HG02642 (cell line): ENCODE data around the gene INSR.
"Not testable (repeated sequence)": the region's sequence is repeated elsewhere in the genome, so short reads cannot be mapped to it uniquely, and the experiment has no call there.

Source experiments
- ATAC-seq: cut with Tn5 transposase; IDR thresholded peaks from one replicate; pipeline ENCODE4 v1.9.1; 2021; ENCODE audit warnings: mild to moderate bottlenecking; ENCODE audit not compliant: unreplicated experiment, poor library complexity

The INSR gene

DNA sequence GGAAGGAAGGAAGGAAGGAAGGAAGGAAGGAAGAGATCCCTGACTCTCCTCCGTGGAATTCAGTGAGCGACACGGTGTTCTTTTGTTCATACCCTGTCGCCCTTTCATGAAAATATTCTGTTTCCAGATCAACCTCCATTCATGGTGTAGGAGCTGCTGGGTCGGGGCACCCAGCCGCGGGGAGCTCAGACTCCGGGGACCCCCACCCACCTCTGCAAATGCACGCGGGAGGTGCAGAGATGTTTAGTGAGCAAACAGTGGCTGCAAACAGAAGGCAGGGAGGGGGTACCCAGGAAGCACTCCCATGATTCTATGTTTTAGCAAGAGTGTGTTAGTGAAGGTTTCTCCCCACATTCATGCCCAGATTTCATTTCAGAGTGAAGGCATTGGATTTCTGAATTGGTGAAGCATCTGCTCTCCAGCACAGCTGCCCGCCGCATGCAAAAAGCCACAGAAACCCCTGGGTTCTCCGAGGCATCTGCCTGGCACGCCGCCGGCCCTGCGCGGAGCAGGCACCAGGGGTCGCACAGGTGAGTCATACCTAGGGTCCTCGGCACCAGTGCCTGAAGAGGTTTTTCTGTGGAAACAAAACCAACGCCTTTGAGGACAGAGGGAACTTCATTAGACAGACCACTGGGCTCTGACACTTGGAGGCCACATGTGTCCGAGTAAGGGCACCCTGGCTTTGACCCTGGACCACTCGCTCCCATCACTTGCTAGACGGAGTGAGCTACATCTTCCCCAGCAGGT lies 144.1 kb downstream of the INSR start:
- ATAC-seq: no peak

DNA sequence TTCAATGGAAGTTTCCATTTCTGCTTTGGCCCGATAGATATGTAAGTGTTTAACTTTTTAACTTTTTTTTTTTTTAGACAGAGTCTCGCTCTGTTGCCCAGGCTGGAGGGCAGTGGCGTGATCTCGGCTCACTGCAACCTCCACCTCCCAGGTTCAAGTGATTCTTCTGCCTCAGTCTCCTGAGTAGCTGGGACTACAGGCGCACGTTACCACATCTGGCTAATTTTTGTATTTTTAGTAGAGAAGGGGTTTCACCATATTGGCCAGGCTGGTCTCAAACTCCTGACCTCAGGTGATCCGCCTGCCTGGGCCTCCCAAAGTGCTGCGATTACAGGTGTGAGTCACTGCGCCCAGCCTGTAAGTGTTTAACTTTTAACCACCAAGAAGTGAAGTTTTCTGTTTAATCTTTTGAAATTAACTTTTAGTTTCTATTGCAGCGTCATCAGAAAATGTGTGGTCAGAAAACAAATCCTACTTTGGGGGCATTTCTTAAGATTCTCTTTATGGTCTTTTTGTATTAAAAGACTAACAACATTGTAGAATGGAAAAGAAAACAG lies 147.0 kb downstream of the INSR start:
- not testable (repeated sequence) for ATAC-seq

DNA sequence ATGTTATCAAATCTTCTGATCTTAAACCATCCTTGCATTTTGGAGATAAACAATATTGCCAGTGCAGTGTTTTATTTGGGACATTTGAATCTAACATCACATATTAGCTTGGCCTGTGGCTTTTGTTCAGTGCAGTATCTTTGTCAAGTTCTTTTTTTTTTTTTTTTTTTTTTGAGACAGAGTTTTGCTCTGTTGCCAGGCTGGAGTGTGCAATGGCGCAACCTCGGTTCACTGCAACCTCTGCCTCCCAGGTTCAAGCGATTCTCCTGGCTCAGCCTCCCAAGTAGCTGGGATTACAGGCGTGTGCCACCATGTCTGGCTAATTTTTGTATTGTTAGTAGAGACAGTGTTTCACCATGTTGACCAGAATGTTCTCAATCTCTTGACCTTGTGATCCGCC lies 148.1 kb downstream of the INSR start:
- not testable (repeated sequence) for ATAC-seq

DNA sequence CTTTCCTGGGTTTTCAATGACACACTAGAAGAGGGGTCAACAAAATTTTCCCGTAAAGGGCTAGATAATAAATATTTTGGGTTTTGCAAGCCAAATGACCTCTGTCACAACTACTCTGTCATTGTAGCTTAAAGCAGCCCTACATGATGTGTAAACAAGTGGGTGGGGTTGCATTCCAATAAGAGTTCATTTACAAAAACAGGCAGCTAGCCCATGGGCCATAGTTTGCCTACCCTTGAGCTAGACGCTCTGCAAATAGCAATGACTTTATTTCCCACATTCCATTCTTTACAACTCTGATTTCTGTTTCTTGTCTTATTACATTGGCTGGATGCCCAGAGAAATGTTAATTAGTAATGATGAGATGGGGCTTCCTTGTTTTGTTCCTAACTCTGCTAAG lies 148.7 kb downstream of the INSR start:
- ATAC-seq: no peak

DNA sequence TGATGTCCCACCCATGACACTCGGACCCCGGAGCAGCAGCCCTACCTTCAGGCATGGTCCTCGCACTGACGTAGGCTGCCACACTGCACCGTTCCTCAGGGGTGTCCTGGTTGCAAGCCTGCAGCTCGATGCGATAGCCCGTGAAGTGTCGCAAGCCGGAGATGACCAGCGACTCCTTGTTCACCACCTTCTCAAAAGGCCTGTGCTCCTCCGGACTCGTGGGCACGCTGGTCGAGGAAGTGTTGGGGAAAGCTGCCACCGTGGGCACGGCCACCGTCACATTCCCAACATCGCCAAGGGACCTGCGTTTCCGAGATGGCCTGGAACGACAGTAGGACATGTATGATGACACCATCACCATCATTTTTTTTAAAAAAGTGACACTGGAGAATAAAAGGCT lies 151.4 kb downstream of the INSR start:
- ATAC-seq: no peak

DNA sequence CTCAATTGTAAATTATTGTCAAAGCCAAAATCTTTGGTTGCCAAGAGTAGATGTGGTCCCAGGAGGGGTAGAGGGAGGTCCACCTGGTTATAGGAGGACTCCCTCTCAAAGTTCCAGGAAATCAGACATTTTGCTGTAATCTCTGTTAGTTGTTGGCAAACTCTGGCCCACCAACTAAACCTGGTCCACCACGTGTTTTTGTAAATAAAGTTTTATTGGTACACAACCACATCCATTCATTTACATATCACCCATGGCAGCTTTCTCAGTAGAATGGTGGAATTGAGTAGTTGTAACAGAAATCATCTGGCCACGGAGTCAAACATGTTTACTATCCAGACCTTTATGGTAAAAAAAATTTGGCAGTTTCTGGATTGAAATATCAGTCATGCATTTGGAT lies 154.1 kb downstream of the INSR start:
- ATAC-seq: no peak

DNA sequence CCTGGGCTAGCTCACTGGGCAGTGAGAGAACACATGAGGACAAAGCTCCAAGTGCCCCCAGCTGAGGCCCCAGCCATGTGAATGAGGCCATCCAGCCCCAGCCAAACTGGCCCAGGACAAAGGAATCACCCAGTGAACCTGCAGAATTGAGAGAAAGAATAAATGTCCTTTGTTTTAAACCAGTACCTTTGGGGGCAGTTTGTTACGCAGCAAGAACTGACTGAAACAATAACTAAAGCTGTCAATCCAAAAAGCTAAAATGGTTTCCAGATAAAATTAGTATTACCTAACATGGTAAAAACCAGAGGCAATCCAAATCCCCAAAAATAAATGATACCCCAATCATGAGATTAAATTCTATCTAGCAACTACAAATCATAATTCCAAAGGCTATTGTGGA lies 155.1 kb downstream of the INSR start:
- ATAC-seq: no peak

DNA sequence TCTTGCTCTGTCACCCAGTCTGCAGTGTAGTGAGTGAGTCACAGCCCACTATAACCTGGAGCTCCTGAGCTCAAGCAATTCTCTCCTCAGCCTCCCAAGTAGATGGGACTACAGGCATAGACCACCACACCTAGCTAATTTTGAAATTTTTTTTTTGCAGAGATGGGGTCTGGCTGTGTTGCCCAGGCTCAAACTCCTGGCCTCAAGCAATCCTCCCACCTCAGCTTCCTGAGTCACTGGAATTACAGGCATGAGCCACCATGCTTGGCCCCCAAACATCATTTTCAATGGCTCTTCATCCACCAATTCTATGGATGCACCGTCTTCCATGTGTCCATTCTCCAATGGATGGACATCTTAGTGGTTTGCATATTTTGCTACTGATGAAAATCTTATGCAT lies 155.8 kb downstream of the INSR start:
- ATAC-seq: no peak

DNA sequence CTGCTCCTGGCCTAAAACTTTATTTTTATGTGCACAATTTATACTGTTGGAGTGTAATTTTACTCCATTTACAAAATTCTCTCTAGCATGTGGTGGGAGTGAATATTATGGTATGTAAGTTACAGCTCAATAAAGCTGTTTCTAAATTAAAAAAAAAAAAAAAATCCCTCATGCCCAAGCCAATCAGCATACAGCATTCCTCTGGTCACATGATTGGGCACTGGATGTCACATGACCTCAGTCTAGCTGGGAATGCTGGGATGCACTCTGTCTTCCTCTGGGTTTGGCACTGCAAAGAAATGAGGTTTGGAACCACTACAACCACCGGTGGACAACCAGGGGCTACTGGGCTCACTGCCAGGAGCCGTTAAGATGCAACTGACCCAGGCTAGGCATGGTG lies 157.1 kb downstream of the INSR start:
- no peak for ATAC-seq

DNA sequence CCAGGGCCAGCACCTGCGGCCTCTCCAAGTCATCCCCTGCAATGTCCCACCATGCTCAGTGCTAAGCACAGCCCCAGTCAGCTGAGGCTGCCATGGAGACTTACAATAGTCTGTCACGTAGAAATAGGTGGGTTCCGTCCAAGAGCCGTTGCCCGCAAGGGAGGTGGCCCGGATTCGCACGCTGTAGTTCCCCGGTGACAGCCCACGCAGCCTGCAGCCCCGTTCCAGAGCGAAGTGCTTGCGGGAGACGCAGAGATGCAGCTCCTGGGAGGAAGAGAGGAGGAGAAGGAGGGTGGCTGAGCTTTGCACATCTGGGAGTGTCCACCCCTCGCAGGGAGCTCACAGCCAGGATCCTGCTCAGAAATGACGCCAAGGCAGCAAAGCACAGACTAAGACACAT lies 162.2 kb downstream of the INSR start:
- ATAC-seq: no peak

DNA sequence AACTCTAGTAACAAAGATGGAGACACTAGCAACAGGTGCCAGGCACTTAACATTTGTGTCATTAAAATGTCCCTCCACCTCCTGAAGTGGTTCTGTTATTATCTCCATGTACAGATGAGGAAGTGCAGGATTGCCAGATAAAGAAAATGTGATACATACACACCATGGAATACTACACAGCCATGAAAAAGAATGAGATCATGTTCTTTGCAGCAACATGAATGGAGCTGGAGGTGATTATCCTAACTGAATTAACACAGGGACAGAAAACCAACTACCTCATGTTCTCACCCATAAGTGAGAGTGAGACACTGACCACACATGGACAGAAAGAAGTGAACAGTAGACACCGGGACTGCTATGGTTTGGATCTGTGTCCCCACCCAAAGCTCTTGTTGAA lies 164.2 kb downstream of the INSR start:
- no peak for ATAC-seq

DNA sequence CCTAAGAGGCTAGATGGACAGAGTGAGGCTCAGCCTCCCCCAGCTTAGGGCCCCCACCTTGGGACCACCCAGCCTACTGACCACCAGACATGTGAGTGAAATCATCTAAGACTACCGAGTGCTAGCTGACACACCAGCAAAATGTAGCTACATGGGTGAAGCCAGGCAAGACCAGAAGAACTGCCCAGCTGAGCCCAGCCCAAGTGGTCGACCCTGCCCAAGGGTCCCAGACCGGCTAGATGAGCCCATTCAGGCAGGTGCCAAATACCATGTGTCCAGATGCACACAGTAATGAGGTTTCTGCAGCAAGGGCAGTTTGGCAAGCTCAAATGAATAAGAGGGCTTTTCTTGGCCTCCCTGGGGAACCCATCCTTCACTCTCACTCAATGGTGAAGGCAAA lies 168.1 kb downstream of the INSR start:
- no peak for ATAC-seq

DNA sequence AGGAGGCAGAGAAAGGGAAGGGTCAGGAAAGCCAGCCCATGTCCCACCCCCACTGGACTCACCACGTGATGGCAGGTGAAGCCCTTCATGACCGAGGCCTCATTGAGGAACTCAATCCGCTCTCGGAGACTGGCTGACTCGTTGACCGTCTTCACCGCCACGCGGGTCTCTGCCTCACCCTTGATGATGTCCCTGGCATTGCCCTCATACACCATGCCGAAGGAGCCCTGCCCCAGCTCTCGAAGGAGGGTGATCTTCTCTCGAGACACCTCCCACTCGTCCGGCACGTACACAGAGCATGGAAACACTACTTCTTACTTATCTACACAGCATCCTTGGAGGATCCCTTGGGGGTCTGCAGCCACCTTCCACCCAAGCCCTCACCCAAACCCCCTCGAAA lies 169.0 kb downstream of the INSR start:
- no peak for ATAC-seq

DNA sequence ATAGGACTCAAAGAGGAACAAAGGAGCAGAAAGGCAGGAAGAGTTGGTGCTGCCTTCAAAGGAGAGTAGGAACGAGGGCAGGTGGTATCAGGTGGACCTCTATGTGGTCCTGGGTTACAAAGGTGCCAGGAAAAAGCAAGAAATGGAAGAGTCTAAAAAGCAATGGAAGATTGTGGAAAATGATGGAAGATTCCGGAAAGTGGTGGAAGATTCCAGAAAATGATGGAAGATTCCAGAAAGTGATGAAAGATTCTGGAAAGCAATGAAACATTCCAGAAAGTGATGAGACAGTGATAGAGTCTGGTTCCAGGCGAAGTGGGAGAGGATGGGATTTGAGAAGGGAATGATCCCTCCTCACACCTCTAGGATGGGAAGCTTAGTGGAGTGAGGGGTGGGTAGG lies 169.4 kb downstream of the INSR start:
- no peak for ATAC-seq

DNA sequence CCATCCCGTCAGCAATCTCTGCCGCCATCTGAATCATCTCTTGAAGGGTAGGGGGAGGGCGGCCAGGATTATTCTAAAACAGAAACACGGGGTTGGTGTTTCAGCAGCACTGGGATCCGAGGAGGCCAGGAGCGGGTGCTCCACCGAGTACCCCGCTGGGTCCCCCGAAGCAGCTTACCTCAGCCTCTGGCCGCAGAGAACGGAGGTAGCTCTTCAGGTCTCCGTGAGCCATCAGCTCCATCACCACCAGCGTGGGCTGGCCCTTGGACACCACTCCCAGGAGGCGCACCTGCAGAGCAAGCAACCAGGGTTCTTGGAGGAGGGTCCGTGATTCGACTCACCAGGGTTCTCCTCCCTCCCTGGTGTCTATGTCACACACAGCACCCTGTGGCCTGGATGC lies 171.5 kb downstream of the INSR start:
- ATAC-seq: no peak

DNA sequence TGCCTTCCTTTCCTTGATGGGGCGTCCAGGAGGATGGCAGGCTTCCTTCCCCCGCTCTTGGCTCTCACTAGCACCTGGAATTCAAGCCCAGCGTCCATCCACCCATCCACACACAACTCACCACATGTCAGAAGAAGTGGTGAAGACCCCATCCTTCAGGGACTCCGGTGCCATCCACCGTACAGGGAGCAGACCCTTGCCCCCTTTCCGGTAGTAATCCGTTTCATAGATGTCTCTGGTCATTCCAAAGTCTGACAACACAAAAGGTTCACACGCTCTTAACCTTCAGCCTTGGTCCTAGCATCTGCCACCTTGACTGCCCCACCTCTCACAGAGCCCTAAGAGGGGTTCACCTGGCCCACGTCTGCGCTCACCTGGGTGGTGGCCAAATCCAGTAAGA lies 173.7 kb downstream of the INSR start:
- no peak for ATAC-seq

DNA sequence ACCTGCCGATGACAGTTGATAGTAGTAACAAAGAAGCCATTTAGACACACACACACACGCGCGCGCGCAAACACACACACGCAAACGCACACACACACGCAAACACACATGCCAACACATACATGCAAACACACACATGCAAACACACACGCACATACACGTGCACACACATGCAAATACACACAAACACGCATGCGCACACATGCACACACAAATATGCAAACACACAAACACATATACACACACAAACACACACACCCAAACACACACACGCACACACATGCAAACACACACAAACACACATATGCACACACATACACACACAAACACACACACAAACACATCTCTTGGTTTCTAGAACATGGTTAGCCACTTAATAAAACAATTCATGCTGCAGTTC lies 174.6 kb downstream of the INSR start:
- no peak for ATAC-seq

DNA sequence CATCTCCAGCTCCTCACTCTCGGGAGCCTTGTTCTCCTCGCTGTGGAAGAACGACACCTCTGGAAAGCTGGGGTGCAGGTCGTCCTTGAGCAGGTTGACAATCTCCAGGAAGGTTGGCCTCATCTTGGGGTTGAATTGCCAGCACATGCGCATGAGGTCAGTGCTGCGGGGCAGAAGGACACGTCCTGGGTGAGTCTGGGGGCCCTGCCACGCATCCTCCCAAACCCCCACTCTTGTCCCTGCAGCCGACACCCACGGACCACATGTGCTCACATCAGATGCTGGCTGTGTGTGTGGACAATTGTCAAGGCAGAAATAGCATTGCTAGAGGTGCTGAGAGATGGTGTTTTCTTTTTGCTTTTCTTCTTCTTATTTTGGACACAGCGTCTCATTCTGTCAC lies 177.0 kb downstream of the INSR start:
- ATAC-seq: no peak

DNA sequence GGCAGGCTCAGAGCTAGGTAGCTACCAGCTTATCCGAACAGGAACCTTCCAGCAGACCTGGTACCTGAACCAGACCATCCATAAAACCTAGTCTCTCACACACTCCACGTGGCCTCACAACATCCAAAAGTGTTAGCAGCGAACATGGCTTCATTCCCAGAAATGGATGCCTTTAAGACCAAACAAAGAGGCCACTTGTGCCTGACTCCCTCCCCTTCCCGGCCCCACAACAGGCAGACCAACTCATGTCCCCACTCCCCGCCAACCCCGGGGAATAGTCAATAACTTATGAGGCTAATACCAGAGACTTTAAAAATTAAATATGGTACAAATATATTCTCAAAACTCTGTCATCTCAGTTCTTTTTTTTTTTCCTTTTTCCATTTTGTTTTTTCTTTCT lies 178.5 kb downstream of the INSR start:
- ATAC-seq: no peak

DNA sequence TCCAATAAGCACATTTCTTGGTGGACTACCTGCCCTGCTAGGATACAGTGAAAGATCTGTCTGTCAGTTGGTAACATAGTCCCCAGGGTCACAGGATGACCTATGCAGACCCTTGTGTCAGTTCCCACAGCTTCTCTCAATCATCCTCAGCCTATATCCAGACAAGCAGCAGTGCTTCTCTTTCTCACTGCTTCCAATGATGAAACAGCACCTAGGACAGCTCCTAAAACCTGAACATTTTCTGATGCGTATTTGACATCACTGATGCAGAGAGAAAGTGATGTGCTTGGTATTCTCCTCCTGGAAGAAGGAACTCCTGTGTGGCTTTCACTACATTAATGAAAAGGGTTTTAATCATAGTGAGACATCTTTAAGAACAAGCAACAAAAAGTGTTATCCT lies 181.0 kb downstream of the INSR start:
- no peak for ATAC-seq

DNA sequence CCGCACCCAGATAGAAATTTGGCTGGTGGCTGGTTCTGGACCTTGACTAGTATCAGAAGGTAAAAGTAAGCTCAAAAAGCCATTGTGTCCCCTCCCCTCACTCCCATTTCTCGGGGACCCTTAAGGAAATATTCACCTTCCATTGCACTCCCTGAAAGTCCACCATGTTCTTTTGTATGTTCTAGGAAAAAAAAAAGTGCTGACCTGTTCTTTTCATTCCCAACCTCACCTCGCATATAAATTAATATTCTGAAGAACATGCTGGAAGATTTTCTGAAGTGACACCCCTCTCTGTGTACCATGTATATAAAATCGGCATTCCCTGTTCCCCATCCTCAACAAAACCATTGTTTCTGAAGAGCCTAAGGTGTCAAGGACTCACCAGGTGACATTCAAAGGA lies 181.5 kb downstream of the INSR start:
- ATAC-seq: no peak

DNA sequence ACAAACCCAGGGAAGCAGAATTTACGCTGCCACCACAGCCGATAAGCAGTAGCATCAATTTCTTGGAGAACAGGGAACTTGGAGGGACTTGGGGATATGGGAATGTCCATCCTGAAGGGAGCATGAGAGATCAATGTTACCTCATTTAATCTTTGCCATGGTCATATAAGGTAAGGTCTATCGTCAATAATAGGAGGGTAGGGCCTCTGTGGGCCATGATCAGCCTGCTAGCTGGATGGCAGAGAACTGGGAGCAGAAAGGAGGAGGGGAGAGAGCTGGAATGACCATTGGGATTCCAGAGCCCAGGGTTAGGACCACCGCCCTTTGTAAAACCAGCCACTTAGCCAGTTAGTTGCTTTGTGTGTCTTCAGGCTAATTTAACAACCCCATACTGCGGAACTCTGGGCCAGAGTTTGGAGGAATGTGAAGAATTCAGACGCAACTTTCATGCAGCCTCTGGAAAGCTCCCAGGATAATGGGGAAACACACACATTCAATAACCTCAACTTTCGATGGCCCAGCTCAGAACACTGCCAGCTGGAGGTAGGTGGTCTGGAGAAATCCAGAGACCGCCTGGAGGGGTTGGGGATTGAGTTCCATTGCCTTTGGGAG lies 184.4 kb downstream of the INSR start:
- no peak for ATAC-seq
